Ishikawa (cell line): Measurements from ENCODE around the gene TBC1D4.

ENCODE experiments used
- CEBPB ChIP-seq: IDR thresholded peaks from 2 replicates; pipeline ENCODE4 v1.6.1; 2012
- CREB1 ChIP-seq: IDR thresholded peaks from 2 replicates; pipeline ENCODE4 v1.6.1; 2012; ENCODE audit warnings: low read depth
- EGR1 ChIP-seq: IDR thresholded peaks from 2 replicates; pipeline ENCODE4 v1.6.1; 2012
- EP300 ChIP-seq: IDR thresholded peaks from 2 replicates; pipeline ENCODE4 v1.6.1; 2012; ENCODE audit warnings: borderline replicate concordance
- FOXM1 ChIP-seq: IDR thresholded peaks from 2 replicates; pipeline ENCODE4 v1.6.1; 2012; ENCODE audit warnings: low read depth, borderline replicate concordance
- MAX ChIP-seq: IDR thresholded peaks from 2 replicates; pipeline ENCODE4 v1.6.1; 2012
- NFIC ChIP-seq: IDR thresholded peaks from 2 replicates; pipeline ENCODE4 v1.6.1; 2012
- RAD21 ChIP-seq: IDR thresholded peaks from 2 replicates; pipeline ENCODE4 v1.6.1; 2012; ENCODE audit warnings: low read depth
- REST ChIP-seq: IDR thresholded peaks from 2 replicates; pipeline ENCODE4 v1.6.1; 2012; ENCODE audit warnings: low read depth, mild to moderate bottlenecking
- TAF1 ChIP-seq: IDR thresholded peaks from 2 replicates; pipeline ENCODE4 v1.6.1; 2012; ENCODE audit warnings: low read depth, mild to moderate bottlenecking
- TCF12 ChIP-seq: IDR thresholded peaks from 2 replicates; pipeline ENCODE4 v1.6.1; 2012; ENCODE audit warnings: low read depth
- TEAD4 ChIP-seq: IDR thresholded peaks from 2 replicates; pipeline ENCODE4 v1.6.1; 2012
- USF1 ChIP-seq: IDR thresholded peaks from 2 replicates; pipeline ENCODE4 v1.6.1; 2012
- YY1 ChIP-seq: IDR thresholded peaks from 2 replicates; pipeline ENCODE4 v1.6.1; 2012; ENCODE audit warnings: low read depth
- ZBTB7A ChIP-seq: IDR thresholded peaks from 2 replicates; pipeline ENCODE4 v1.6.1; 2012; ENCODE audit warnings: low read depth

The TBC1D4 gene

DNA sequence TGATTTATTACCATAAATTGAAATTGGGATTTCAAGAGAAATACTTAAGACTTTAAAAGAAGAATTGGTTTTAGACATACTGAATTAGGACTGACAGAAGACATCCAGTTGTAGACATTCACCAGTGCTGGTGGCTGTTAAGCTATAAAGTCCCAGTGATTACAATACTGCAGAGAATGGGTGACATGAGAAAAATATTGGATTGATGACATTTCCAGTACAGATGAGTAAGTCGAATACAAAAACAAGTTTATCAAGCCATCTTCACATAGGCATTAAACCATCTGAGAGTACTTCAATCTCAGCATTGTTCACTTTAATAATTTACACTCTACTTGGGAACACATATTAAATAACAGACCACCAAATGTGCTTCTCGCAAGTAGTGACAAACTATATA is 66.8 kb downstream of the TBC1D4 start:
- TF ChIP-seq REST (no peak), EGR1 (no peak), EP300 (no peak), ZBTB7A (no peak), FOXM1 (no peak), USF1 (no peak), CEBPB (no peak), MAX (no peak), TEAD4 (no peak), TAF1 (no peak), CREB1 (no peak), YY1 (no peak), RAD21 (no peak)

GRCh38 chr13:75414036-75414827 is 67.7 kb downstream of the TBC1D4 start:
- TF ChIP-seq CREB1 (no peak), USF1 (no peak), NFIC (no peak), EP300 (no peak), TAF1 (no peak), REST (no peak), FOXM1 (no peak), ZBTB7A (no peak), CEBPB (no peak), MAX (no peak), RAD21 (no peak), YY1 (no peak), EGR1 (no peak), TEAD4 (no peak), TCF12 (no peak)

DNA sequence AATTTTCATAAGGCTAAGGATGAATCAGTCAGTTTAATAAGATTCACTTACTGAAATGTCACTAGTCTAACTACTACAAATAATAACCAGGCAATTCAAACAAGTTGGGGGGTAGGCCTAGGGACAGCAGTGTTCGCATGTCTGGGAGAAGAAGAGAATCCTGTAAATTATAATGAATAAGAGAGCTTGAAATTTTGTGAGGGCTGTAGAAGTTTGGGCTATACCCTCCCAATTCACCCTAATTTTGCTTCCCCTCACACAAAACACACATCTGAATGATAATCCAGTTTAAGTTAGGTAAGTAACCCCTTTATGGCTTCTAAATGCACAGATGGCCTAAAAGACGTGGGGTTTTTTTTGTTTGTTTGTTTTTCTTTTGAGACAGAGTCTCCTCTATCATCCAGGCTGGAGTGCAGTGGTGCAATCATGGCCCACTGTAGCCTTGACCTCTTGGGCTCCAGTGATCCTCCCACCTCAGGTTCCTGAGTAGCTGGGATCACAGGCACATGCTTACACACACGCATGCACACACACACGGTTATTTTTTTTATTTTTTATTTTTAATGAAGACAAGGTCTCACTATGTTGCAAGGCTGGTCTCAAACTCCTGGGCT is 69.9 kb downstream of the TBC1D4 start:
- no peak for TF ChIP-seq TEAD4
- no peak for TF ChIP-seq YY1
- TF ChIP-seq FOXM1 = no peak
- no peak for TF ChIP-seq CREB1
- no peak for TF ChIP-seq RAD21
- no peak for TF ChIP-seq NFIC
- TF ChIP-seq EP300 = no peak
- no peak for TF ChIP-seq USF1
- no peak for TF ChIP-seq ZBTB7A
- no peak for TF ChIP-seq TAF1
- no peak for TF ChIP-seq MAX
- TF ChIP-seq REST = no peak
- no peak for TF ChIP-seq EGR1
- no peak for TF ChIP-seq CEBPB
- TF ChIP-seq TCF12 = no peak
